KMS-11 (cell line): ENCODE results near the gene ZFHX2.

Source experiments
- H2AFZ ChIP-seq: fragments of 200-600 bp; sonication (generic); 2 replicates; pipeline ENCODE4 v1.6.1; 2016; ENCODE audit warnings: antibody characterized with exemption, mixed run types, low read depth
- H3K27ac ChIP-seq: fragments of 200-600 bp; sonication (generic); 2 replicates; pipeline ENCODE4 v1.6.1; 2016; ENCODE audit warnings: mild to moderate bottlenecking, mixed run types
- H3K27me3 ChIP-seq: fragments of 200-600 bp; sonication (generic); 2 replicates; pipeline ENCODE4 v1.6.1; 2017; ENCODE audit warnings: mild to moderate bottlenecking, low read depth, mixed run types, moderate library complexity; ENCODE audit not compliant: insufficient read depth
- H3K36me3 ChIP-seq: fragments of 200-600 bp; sonication (generic); 2 replicates; pipeline ENCODE4 v1.6.1; 2017; ENCODE audit warnings: mild to moderate bottlenecking, mixed run types; ENCODE audit not compliant: insufficient read depth
- H3K4me1 ChIP-seq: fragments of 200-600 bp; sonication (generic); 2 replicates; pipeline ENCODE4 v1.6.1; 2016; ENCODE audit warnings: mild to moderate bottlenecking, low read depth, mixed run types; ENCODE audit not compliant: poor library complexity, severe bottlenecking
- H3K4me2 ChIP-seq: fragments of 200-600 bp; sonication (generic); 2 replicates; pipeline ENCODE4 v1.7.0; 2016; ENCODE audit warnings: mild to moderate bottlenecking, mixed run types
- H3K4me3 ChIP-seq: fragments of 200-600 bp; sonication (generic); IDR thresholded peaks from 2 replicates; pipeline ENCODE4 v1.6.1; 2017; ENCODE audit warnings: low read depth, low read length, mixed read lengths; ENCODE audit not compliant: insufficient read depth
- H3K79me2 ChIP-seq: fragments of 200-600 bp; sonication (generic); 2 replicates; pipeline ENCODE4 v1.6.1; 2016; ENCODE audit warnings: low read depth, mixed run types; ENCODE audit not compliant: insufficient read depth
- H3K9ac ChIP-seq: fragments of 200-600 bp; sonication (generic); 2 replicates; pipeline ENCODE4 v1.6.1; 2016; ENCODE audit warnings: mild to moderate bottlenecking, mixed run types
- H4K20me1 ChIP-seq: fragments of 200-600 bp; sonication (generic); 2 replicates; pipeline ENCODE4 v1.6.1; 2016; ENCODE audit warnings: mild to moderate bottlenecking, mixed run types; ENCODE audit not compliant: insufficient read depth
- CTCF ChIP-seq: fragments of 200-600 bp; sonication (generic); conservative IDR thresholded peaks from 2 replicates; pipeline ENCODE4 v1.6.1; 2017; ENCODE audit warnings: low read depth, mild to moderate bottlenecking, antibody characterized with exemption, low read length, moderate library complexity, mixed read lengths

ZFHX2 gene

GRCh38 chr14:23520899-23521533, 30.5 kb downstream of the ZFHX2 start:
- no peak overlapping the region for H2AFZ ChIP-seq
- H3K36me3 ChIP-seq = no peaks in the 10 kb centered on the region
- H3K4me1 ChIP-seq = no peaks in the 10 kb centered on the region
- H3K9ac ChIP-seq = no peak overlapping the region
- no peak overlapping the region for H3K27ac ChIP-seq
- H3K79me2 ChIP-seq = no peaks in the 10 kb centered on the region
- TF ChIP-seq CTCF = no peak
- no peaks in the 10 kb centered on the region for H3K27me3 ChIP-seq
- no peak overlapping the region for H3K4me2 ChIP-seq
- H4K20me1 ChIP-seq = no peaks in the 10 kb centered on the region
- H3K4me3 ChIP-seq = no peak overlapping the region

GRCh38 chr14:23518709-23519108, 32.9 kb downstream of the ZFHX2 start:
- Histone ChIP-seq H3K27me3 (no peaks in the 10 kb centered on the region), H4K20me1 (no peaks in the 10 kb centered on the region), H3K4me1 (no peaks in the 10 kb centered on the region), H3K79me2 (no peaks in the 10 kb centered on the region), H3K4me2 (no peak overlapping the region), H2AFZ (no peak overlapping the region), H3K36me3 (no peaks in the 10 kb centered on the region), H3K4me3 (no peak overlapping the region), H3K9ac (no peak overlapping the region), H3K27ac (no peak overlapping the region)
- no peak for TF ChIP-seq CTCF

- H4K20me1 ChIP-seq = no peaks in the 10 kb centered on the region
- no peak overlapping the region for H3K27ac ChIP-seq
- no peaks in the 10 kb centered on the region for H3K79me2 ChIP-seq
- H3K4me1 ChIP-seq = no peaks in the 10 kb centered on the region
- no peak for TF ChIP-seq CTCF
- no peak overlapping the region for H3K9ac ChIP-seq
- H2AFZ ChIP-seq = no peak overlapping the region
- no peak overlapping the region for H3K4me2 ChIP-seq
- no peaks in the 10 kb centered on the region for H3K36me3 ChIP-seq
- H3K4me3 ChIP-seq = no peak overlapping the region
- no peaks in the 10 kb centered on the region for H3K27me3 ChIP-seq
These were observed 33.8 kb downstream of the ZFHX2 start for GRCh38 chr14:23517650-23518326.

GRCh38 chr14:23514644-23514957, 37.0 kb downstream of the ZFHX2 start:
- Histone ChIP-seq H3K27ac (no peak overlapping the region), H3K4me1 (no peaks in the 10 kb centered on the region), H3K36me3 (no peaks in the 10 kb centered on the region), H2AFZ (no peak overlapping the region), H4K20me1 (no peaks in the 10 kb centered on the region), H3K9ac (no peak overlapping the region), H3K79me2 (no peaks in the 10 kb centered on the region), H3K27me3 (no peaks in the 10 kb centered on the region), H3K4me3 (no peak overlapping the region), H3K4me2 (no peak overlapping the region)
- no peak for TF ChIP-seq CTCF
